Dendritic cell treated with granulocyte-macrophage colony-stimulating factor and Interleukin-4, amounts not matched to agents 40 ng/mL and 50 ng/mL, for 4 days (primary cell): ENCODE results near the gene VPS13C.

Experiments
- H3K27ac Mint-ChIP-seq: one replicate; pipeline ENCODE4 v1.8.0; 2022; ENCODE audit warnings: mild to moderate bottlenecking, mixed read lengths
- H3K27me3 Mint-ChIP-seq: one replicate; pipeline ENCODE4 v1.8.0; 2022; ENCODE audit warnings: mild to moderate bottlenecking, mixed read lengths
- H3K36me3 Mint-ChIP-seq: one replicate; pipeline ENCODE4 v1.8.0; 2022; ENCODE audit warnings: low read depth, mixed read lengths
- H3K4me1 Mint-ChIP-seq: one replicate; pipeline ENCODE4 v1.8.0; 2022; ENCODE audit warnings: low read depth, mixed read lengths
- H3K4me3 Mint-ChIP-seq: one replicate; pipeline ENCODE4 v1.8.0; 2022; ENCODE audit warnings: mild to moderate bottlenecking, moderate library complexity, mixed read lengths
- H3K9me3 Mint-ChIP-seq: one replicate; pipeline ENCODE4 v1.8.0; 2022; ENCODE audit warnings: mixed read lengths
- intact Hi-C: fragments of 100-400 bp; cut with micrococcal nuclease; formaldehyde crosslinking; loops from one replicate; pipeline ENCODE4 v1.15.0; 2022

VPS13C gene

GRCh38 chr15:61989667-61990066, 70.6 kb downstream of the VPS13C start:
- H3K4me3 Mint-ChIP-seq = no peak overlapping the region
- no peaks in the 10 kb centered on the region for H3K4me1 Mint-ChIP-seq
- H3K9me3 Mint-ChIP-seq = no peaks in the 10 kb centered on the region
- H3K27ac Mint-ChIP-seq = no peak overlapping the region
- intact Hi-C loops = loop anchor here (10.0 kb wide), 1 partner anchor 45 kb away; no protein-coding TSS in a partner anchor
- peaks cover 78% of the 10 kb centered on the region for H3K36me3 Mint-ChIP-seq
- no peaks in the 10 kb centered on the region for H3K27me3 Mint-ChIP-seq

GRCh38 chr15:61987824-61988223, 72.4 kb downstream of the VPS13C start:
- intact Hi-C loops = loop anchor here (10.0 kb wide), 1 partner anchor 47 kb away; no protein-coding TSS in a partner anchor
- H3K9me3 Mint-ChIP-seq = no peaks in the 10 kb centered on the region
- H3K4me1 Mint-ChIP-seq = no peaks in the 10 kb centered on the region
- H3K4me3 Mint-ChIP-seq = no peak overlapping the region
- H3K27ac Mint-ChIP-seq = no peak overlapping the region
- peaks cover 88% of the 10 kb centered on the region for H3K36me3 Mint-ChIP-seq
- H3K27me3 Mint-ChIP-seq = no peaks in the 10 kb centered on the region

- Mint-ChIP-seq H3K4me1 (no peaks in the 10 kb centered on the region), H3K36me3 (peaks cover 84% of the 10 kb centered on the region), H3K27me3 (no peaks in the 10 kb centered on the region), H3K4me3 (no peak overlapping the region), H3K27ac (no peak overlapping the region), H3K9me3 (no peaks in the 10 kb centered on the region)
- intact Hi-C loops = loop anchor here (10.0 kb wide), 1 partner anchor 52 kb away; no protein-coding TSS in a partner anchor
These were observed 77.2 kb downstream of the VPS13C start for GRCh38 chr15:61983081-61983480.

GRCh38 chr15:61978225-61978624, 82.0 kb downstream of the VPS13C start:
- intact Hi-C loops = no loop called here
- Mint-ChIP-seq H3K9me3 (no peaks in the 10 kb centered on the region), H3K4me1 (no peaks in the 10 kb centered on the region), H3K4me3 (no peak overlapping the region), H3K27ac (no peak overlapping the region), H3K27me3 (no peaks in the 10 kb centered on the region), H3K36me3 (peaks cover 83% of the 10 kb centered on the region)

GRCh38 chr15:61974759-61975158, 85.5 kb downstream of the VPS13C start:
- H3K36me3 Mint-ChIP-seq = peaks cover 87% of the 10 kb centered on the region

GRCh38 chr15:61974118-61974517, 86.1 kb downstream of the VPS13C start:
- intact Hi-C loops = no loop called here
- no peaks in the 10 kb centered on the region for H3K9me3 Mint-ChIP-seq
- H3K27me3 Mint-ChIP-seq = no peaks in the 10 kb centered on the region
- H3K36me3 Mint-ChIP-seq = peaks cover 81% of the 10 kb centered on the region
- H3K4me1 Mint-ChIP-seq = no peaks in the 10 kb centered on the region
- H3K4me3 Mint-ChIP-seq = no peak overlapping the region
- no peak overlapping the region for H3K27ac Mint-ChIP-seq

More at GRCh38 chr15:61974759-61975158, 85.5 kb downstream of the VPS13C start:
- Mint-ChIP-seq H3K4me1 (no peaks in the 10 kb centered on the region), H3K27ac (no peak overlapping the region), H3K27me3 (no peaks in the 10 kb centered on the region), H3K9me3 (no peaks in the 10 kb centered on the region), H3K4me3 (no peak overlapping the region)
- intact Hi-C loops = no loop called here

- H3K4me3 Mint-ChIP-seq = no peak overlapping the region
- no peaks in the 10 kb centered on the region for H3K9me3 Mint-ChIP-seq
- no peaks in the 10 kb centered on the region for H3K27me3 Mint-ChIP-seq
- H3K36me3 Mint-ChIP-seq = peaks cover 79% of the 10 kb centered on the region
- no peaks in the 10 kb centered on the region for H3K4me1 Mint-ChIP-seq
- intact Hi-C loops = loop anchor here (5.0 kb wide), 1 partner anchor 35 kb away; no protein-coding TSS in a partner anchor
- H3K27ac Mint-ChIP-seq = no peak overlapping the region
These were observed 108.3 kb downstream of the VPS13C start for GRCh38 chr15:61951949-61952348.

GRCh38 chr15:61946778-61947177, 113.5 kb downstream of the VPS13C start:
- Mint-ChIP-seq H3K9me3 (no peaks in the 10 kb centered on the region), H3K27ac (no peak overlapping the region), H3K36me3 (peaks cover 71% of the 10 kb centered on the region), H3K4me3 (no peak overlapping the region), H3K27me3 (no peaks in the 10 kb centered on the region), H3K4me1 (no peaks in the 10 kb centered on the region)
- intact Hi-C loops = no loop called here

- Mint-ChIP-seq H3K4me1 (no peaks in the 10 kb centered on the region), H3K36me3 (peaks cover 78% of the 10 kb centered on the region), H3K27ac (no peak overlapping the region), H3K9me3 (no peaks in the 10 kb centered on the region), H3K4me3 (no peak overlapping the region), H3K27me3 (no peaks in the 10 kb centered on the region)
- intact Hi-C loops = no loop called here
These were observed 116.3 kb downstream of the VPS13C start for GRCh38 chr15:61943992-61944391.

- H3K4me1 Mint-ChIP-seq = no peaks in the 10 kb centered on the region
- H3K27me3 Mint-ChIP-seq = no peaks in the 10 kb centered on the region
- peaks cover 74% of the 10 kb centered on the region for H3K36me3 Mint-ChIP-seq
- no peaks in the 10 kb centered on the region for H3K9me3 Mint-ChIP-seq
- H3K27ac Mint-ChIP-seq = no peak overlapping the region
- intact Hi-C loops = no loop called here
- H3K4me3 Mint-ChIP-seq = no peak overlapping the region
These were observed 122.0 kb downstream of the VPS13C start for GRCh38 chr15:61938249-61938648.

GRCh38 chr15:61936528-61937195, 123.6 kb downstream of the VPS13C start:
- Mint-ChIP-seq H3K4me1 (no peaks in the 10 kb centered on the region), H3K27me3 (no peaks in the 10 kb centered on the region), H3K9me3 (no peaks in the 10 kb centered on the region), H3K4me3 (no peak overlapping the region), H3K27ac (no peak overlapping the region), H3K36me3 (peaks cover 75% of the 10 kb centered on the region)
- intact Hi-C loops = no loop called here

- intact Hi-C loops = no loop called here
- H3K4me1 Mint-ChIP-seq = no peaks in the 10 kb centered on the region
- peaks cover 71% of the 10 kb centered on the region for H3K36me3 Mint-ChIP-seq
- H3K4me3 Mint-ChIP-seq = no peak overlapping the region
- no peaks in the 10 kb centered on the region for H3K27me3 Mint-ChIP-seq
- no peak overlapping the region for H3K27ac Mint-ChIP-seq
- H3K9me3 Mint-ChIP-seq = no peaks in the 10 kb centered on the region
These were observed 124.8 kb downstream of the VPS13C start for GRCh38 chr15:61935493-61935892.

GRCh38 chr15:61929452-61929851, 130.8 kb downstream of the VPS13C start:
- Mint-ChIP-seq H3K27me3 (no peaks in the 10 kb centered on the region), H3K9me3 (no peaks in the 10 kb centered on the region), H3K36me3 (peaks cover 58% of the 10 kb centered on the region), H3K27ac (no peak overlapping the region), H3K4me3 (no peak overlapping the region), H3K4me1 (no peaks in the 10 kb centered on the region)
- intact Hi-C loops = no loop called here

- intact Hi-C loops = no loop called here
- Mint-ChIP-seq H3K27ac (no peak overlapping the region), H3K9me3 (no peaks in the 10 kb centered on the region), H3K36me3 (peaks cover 56% of the 10 kb centered on the region), H3K4me3 (no peak overlapping the region), H3K4me1 (no peaks in the 10 kb centered on the region), H3K27me3 (no peaks in the 10 kb centered on the region)
These were observed 137.1 kb downstream of the VPS13C start for GRCh38 chr15:61923173-61923572.

GRCh38 chr15:61921093-61921492, 139.2 kb downstream of the VPS13C start:
- H3K27me3 Mint-ChIP-seq = no peaks in the 10 kb centered on the region
- no peaks in the 10 kb centered on the region for H3K9me3 Mint-ChIP-seq
- H3K4me1 Mint-ChIP-seq = no peaks in the 10 kb centered on the region
- no peak overlapping the region for H3K27ac Mint-ChIP-seq
- intact Hi-C loops = no loop called here
- no peak overlapping the region for H3K4me3 Mint-ChIP-seq
- H3K36me3 Mint-ChIP-seq = peaks cover 58% of the 10 kb centered on the region
